GM12878 (cell line): ENCODE measurements around the gene UVRAG. TPM values are rescaled to one million over a fixed set of nuclear protein-coding genes. Genes with fewer than 3 reads are reported as not detected.

ENCODE experiments used
- CEBPZ ChIP-seq: fragments of 150-350 bp; IDR thresholded peaks from 2 replicates; pipeline ENCODE4 v1.6.1; 2016; ENCODE audit warnings: low read depth, low read length
- EGR1 ChIP-seq, 2 experiments: IDR thresholded peaks; 1 replicate in 1 of 2; 2 replicates in 1 of 2; pipeline ENCODE4 v1.6.1; 2011 to 2012; ENCODE audit warnings: low read depth in 2 of 2, low read length in 2 of 2, borderline replicate concordance in 1 of 2, mild to moderate bottlenecking in 1 of 2, moderate library complexity in 1 of 2
- EP300 ChIP-seq, 2 experiments: fragments of 150-350 bp in 1 of 2; IDR thresholded peaks; 2 replicates each; pipeline ENCODE4 v1.6.1; 2011 to 2012; ENCODE audit warnings: low read depth in 2 of 2, low read length in 2 of 2, borderline replicate concordance in 1 of 2, improper control_type of control experiment in 1 of 2, inconsistent platforms in 1 of 2; ENCODE audit not compliant: control insufficient read depth in 1 of 2
- HSF1 ChIP-seq: fragments of 150-350 bp; IDR thresholded peaks from 2 replicates; pipeline ENCODE4 v1.6.1; 2014; ENCODE audit warnings: mild to moderate bottlenecking, low read depth, low read length
- IKZF1 ChIP-seq: fragments of 450-650 bp; conservative IDR thresholded peaks from 2 replicates; pipeline ENCODE4 v1.6.1; 2017; ENCODE audit warnings: antibody characterized with exemption, mild to moderate bottlenecking
- IRF4 ChIP-seq: IDR thresholded peaks from 2 replicates; pipeline ENCODE4 v1.6.1; 2011; ENCODE audit warnings: low read depth, low read length
- JUND ChIP-seq: IDR thresholded peaks from 2 replicates; pipeline ENCODE4 v1.6.1; 2012; ENCODE audit warnings: low read depth, mild to moderate bottlenecking, low read length, improper control_type of control experiment, moderate library complexity
- MLLT1 ChIP-seq: fragments of 450-650 bp; IDR thresholded peaks from 2 replicates; pipeline ENCODE4 v1.6.1; 2016; ENCODE audit warnings: mild to moderate bottlenecking
- MTA3 ChIP-seq: IDR thresholded peaks from 2 replicates; pipeline ENCODE4 v1.6.1; 2012; ENCODE audit warnings: low read length, inconsistent platforms, borderline replicate concordance
- MXI1 ChIP-seq: fragments of 150-350 bp; IDR thresholded peaks from 2 replicates; pipeline ENCODE4 v1.6.1; 2011; ENCODE audit warnings: low read depth, mild to moderate bottlenecking, inconsistent platforms, low read length, improper control_type of control experiment
- NBN ChIP-seq: fragments of 450-650 bp; IDR thresholded peaks from 2 replicates; pipeline ENCODE4 v1.6.1; 2016
- NFYA ChIP-seq: IDR thresholded peaks from 2 replicates; pipeline ENCODE4 v1.6.1; 2011; ENCODE audit warnings: low read depth, mild to moderate bottlenecking, low read length, improper control_type of control experiment, borderline replicate concordance
- NR2F1 ChIP-seq: fragments of 450-650 bp; conservative IDR thresholded peaks from 2 replicates; pipeline ENCODE4 v1.6.1; 2017; ENCODE audit warnings: mild to moderate bottlenecking
- PAX8 ChIP-seq: fragments of 450-650 bp; IDR thresholded peaks from 2 replicates; pipeline ENCODE4 v1.6.1; 2017; ENCODE audit warnings: mild to moderate bottlenecking, moderate library complexity
- POLR2A ChIP-seq: IDR thresholded peaks from 2 replicates; pipeline ENCODE4 v1.6.1; 2011; ENCODE audit warnings: low read depth, mild to moderate bottlenecking, low read length
- SMAD5 ChIP-seq: IDR thresholded peaks from 2 replicates; pipeline ENCODE4 v1.6.1; 2016; ENCODE audit warnings: antibody characterized with exemption, low read depth
- SRF ChIP-seq, 2 experiments: IDR thresholded peaks; 2 replicates each; pipeline ENCODE4 v1.6.1; 2011; ENCODE audit warnings: low read depth in 2 of 2, low read length in 2 of 2, mild to moderate bottlenecking in 1 of 2, moderate library complexity in 1 of 2
- WRNIP1 ChIP-seq: IDR thresholded peaks from 2 replicates; pipeline ENCODE4 v1.6.1; 2011; ENCODE audit warnings: low read depth, low read length, improper control_type of control experiment, borderline replicate concordance
- ZBTB4 ChIP-seq: fragments of 450-650 bp; formaldehyde crosslinking; IDR thresholded peaks from 2 replicates; pipeline ENCODE4 v1.4.0; 2022; ENCODE audit warnings: mild to moderate bottlenecking, moderate library complexity
- ZNF207 ChIP-seq: fragments of 450-650 bp; IDR thresholded peaks from 2 replicates; pipeline ENCODE4 v1.6.1; 2014; ENCODE audit warnings: antibody characterized with exemption, mild to moderate bottlenecking, borderline replicate concordance
- ZNF24 ChIP-seq: fragments of 450-650 bp; IDR thresholded peaks from 2 replicates; pipeline ENCODE4 v1.6.1; 2017; ENCODE audit warnings: antibody characterized with exemption, mild to moderate bottlenecking
- polyA plus RNA-seq, 11 experiments: library from polyadenylated mRNA; depleted of rRNA in 4 of 11; unstranded in 6 of 11; stranded (reverse) in 5 of 11; fragments of >200 nt; fragmentation: Nextera tagmentation in 4 of 11; fragmentation: Illumina TruSeq in 1 of 11; extraction: Ambion mirVana in 4 of 11; extraction: Trizol in 1 of 11; gene quantifications; 1 replicate in 1 of 11; 2 replicates in 10 of 11; pipeline versions ENCODE4 v1.2.1 to v1.2.3, GENCODE V29; 2011 to 2016; ENCODE audit warnings: inconsistent platforms in 2 of 11, missing spikeins in 2 of 11, low read depth in 1 of 11
- total RNA-seq, 4 experiments: library from RNA; depleted of rRNA in 3 of 4; stranded (reverse); fragments of >200 nt in 3 of 4; fragmentation: Illumina TruSeq in 1 of 4; extraction: Trizol in 1 of 4; gene quantifications; 2 replicates each; pipeline versions ENCODE4 v1.2.1 to v1.2.3, GENCODE V29; 2013 to 2021

UVRAG gene
- total and polyA plus RNA-seq, 10 of the 15 experiments (the other 5 are each of a cell fraction or from before 2014, with no cell fraction given), result 7.0 to 43.4 (median 37.0) TPM

- TF ChIP-seq MLLT1 (peak; percentile 7; the same call in 1 of the 2 replicates), ZBTB4 (no peak), IKZF1 (peak; percentile 7; the same call in 1 of the 2 replicates), JUND (no peak), NR2F1 (peak; percentile 65), POLR2A (peak; percentile 87), NBN (0 out of 2 replicates have a peak, but pooled peaks have one; percentile 14), MTA3 (no peak), CEBPZ (peak; percentile 77), HSF1 (0 out of 2 replicates have a peak, but pooled peaks have one; percentile 28), NFYA (peak; percentile 49; the same call in 1 of the 2 replicates), PAX8 (no peak), ZNF24 (no peak), EP300 (IDR thresholded peaks at IDR 0.05; ENCODE audit: borderline replicate concordance in 1 of 2, control insufficient read depth in 1 of 2, low read depth in 2 of 2, low read length in 2 of 2) (no peak), IRF4 (no peak; the same call in 1 of the 2 replicates), SRF (IDR thresholded peaks at IDR 0.05; ENCODE audit: low read depth in 2 of 2, low read length in 2 of 2) (peak; percentile 20 to 61; a peak in 3 of 4 replicates), ZNF207 (no peak), EGR1 (IDR thresholded peaks at IDR 0.05; ENCODE audit: borderline replicate concordance in 1 of 2, low read depth in 2 of 2, low read length in 2 of 2) (peak; percentile 5 to 38; a peak in 2 of 3 replicates), SMAD5 (peak; percentile 86), MXI1 (no peak; the same call in none of the 2 replicates), WRNIP1 (no peak)
Observed at GRCh38 chr11:75814677-75815344, at the start of gene UVRAG (continued).
